GM23338 (cell line): ENCODE results near the gene TENT5A. TPM values are rescaled to one million over a fixed set of nuclear protein-coding genes. Genes with fewer than 3 reads are reported as not detected.

Source experiments
- EZH2phosphoT487 ChIP-seq: fragments of 200-600 bp; sonication (generic); IDR thresholded peaks from one replicate; pipeline ENCODE4 v1.8.1; 2018; ENCODE audit warnings: antibody characterized with exemption; ENCODE audit not compliant: unreplicated experiment
- polyA plus RNA-seq: library from polyadenylated mRNA; unstranded; fragments of >200 nt; fragmentation: Nextera tagmentation; extraction: Ambion mirVana; gene quantifications from 2 replicates; pipeline ENCODE4 v1.2.1, GENCODE V29; 2016
- small RNA-seq: library from RNA; depleted of rRNA; stranded (forward); fragments of <200 nt; gene quantifications from one replicate; pipeline ENCODE3, GENCODE V24; 2014; ENCODE audit warnings: low replicate concordance
- total RNA-seq: library from RNA; depleted of rRNA; stranded (reverse); fragments of >200 nt; shearing (Covaris generic); gene quantifications from 2 replicates; pipeline ENCODE4 v1.2.3, GENCODE V29; 2014
- TF ChIP-seq, protein P1 (sequence below): IDR thresholded peaks from 2 replicates; pipeline ENCODE4 v1.6.1; 2016; ENCODE audit warnings: antibody characterized with exemption

TENT5A gene
- total and polyA plus RNA-seq, 2 experiments from 2014 or later = 3.8 to 4.7 TPM

DNA sequence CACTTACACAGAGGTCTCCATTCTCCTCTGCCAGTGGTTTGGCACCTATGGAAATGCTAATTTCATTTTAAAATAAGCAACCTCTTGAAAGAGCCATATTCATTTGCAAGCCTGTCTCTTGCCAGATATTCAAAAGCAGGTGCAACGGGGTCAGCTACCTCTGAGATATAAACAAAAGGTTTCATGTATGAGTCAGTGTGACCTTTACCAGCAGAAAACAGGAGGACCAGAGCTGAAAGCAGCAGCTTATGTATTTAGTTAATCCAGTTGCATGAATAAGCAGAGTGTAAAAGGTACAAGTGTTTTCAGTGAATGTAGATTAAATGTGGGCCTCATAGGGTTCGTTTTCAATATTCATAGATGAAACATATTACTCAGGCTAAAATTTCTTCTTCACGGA, 56.0 kb downstream of the TENT5A start (continued):
- TF ChIP-seq, protein P1, sequence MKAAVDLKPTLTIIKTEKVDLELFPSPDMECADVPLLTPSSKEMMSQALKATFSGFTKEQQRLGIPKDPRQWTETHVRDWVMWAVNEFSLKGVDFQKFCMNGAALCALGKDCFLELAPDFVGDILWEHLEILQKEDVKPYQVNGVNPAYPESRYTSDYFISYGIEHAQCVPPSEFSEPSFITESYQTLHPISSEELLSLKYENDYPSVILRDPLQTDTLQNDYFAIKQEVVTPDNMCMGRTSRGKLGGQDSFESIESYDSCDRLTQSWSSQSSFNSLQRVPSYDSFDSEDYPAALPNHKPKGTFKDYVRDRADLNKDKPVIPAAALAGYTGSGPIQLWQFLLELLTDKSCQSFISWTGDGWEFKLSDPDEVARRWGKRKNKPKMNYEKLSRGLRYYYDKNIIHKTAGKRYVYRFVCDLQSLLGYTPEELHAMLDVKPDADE = no peak
- TF ChIP-seq EZH2phosphoT487 = no peak

Small RNA genes within 50 kb of the gene (small RNA-seq; reads per million reads assigned to genes)
- gene AL078599.1 (not detected), gene RF00156 (not detected)
